OCI-LY7 (cell line): ENCODE results near the gene MIEF2. TPM values are rescaled to one million over a fixed set of nuclear protein-coding genes. Genes with fewer than 3 reads are reported as not detected.

Experiments used
- BruUV-seq: library from RNA; stranded (reverse); fragments of 400-500 nt; replicated peaks from 2 replicates; lab custom pipeline; 2021; lab: Mats Ljungman, UMichigan
- CTCF ChIA-PET: fragments of 300-600 bp; sonication (Branson Sonifier 250); formaldehyde crosslinking; loops from one replicate; lab custom pipeline; 2022; ENCODE audit warnings: antibody characterized with exemption; ENCODE audit not compliant: unreplicated experiment; lab: Charles Lee
- POLR2A ChIA-PET: fragments of 300-600 bp; sonication (Branson Sonifier 250); formaldehyde crosslinking; loops from one replicate; lab custom pipeline; 2022; ENCODE audit warnings: antibody characterized with exemption; lab: Charles Lee
- DNase-seq: peaks from one replicate; pipeline ENCODE4 v3.0.0-alpha.2; 2015; ENCODE audit warnings: low spot score
- H2AFZ ChIP-seq: fragments of 200-600 bp; sonication (generic), shearing (Covaris generic); 2 replicates; pipeline ENCODE4 v1.6.1; 2014; ENCODE audit warnings: mild to moderate bottlenecking, antibody characterized with exemption, low read length, moderate library complexity
- H3K27ac ChIP-seq: fragments of 200-600 bp; sonication (generic); 2 replicates; pipeline ENCODE4 v1.5.1; 2014; ENCODE audit warnings: mixed run types, low read depth, mild to moderate bottlenecking, moderate library complexity, low read length, inconsistent platforms; ENCODE audit not compliant: poor library complexity, severe bottlenecking
- H3K36me3 ChIP-seq: fragments of 200-600 bp; sonication (generic); 2 replicates; pipeline ENCODE4 v1.6.1; 2014; ENCODE audit warnings: mild to moderate bottlenecking, antibody characterized with exemption, low read length, moderate library complexity, mixed read lengths; ENCODE audit not compliant: insufficient read depth
- H3K4me1 ChIP-seq: fragments of 200-600 bp; sonication (generic); 2 replicates; pipeline ENCODE4 v1.5.1; 2014; ENCODE audit warnings: mild to moderate bottlenecking, low read length; ENCODE audit not compliant: insufficient read depth, poor library complexity, severe bottlenecking
- H3K4me2 ChIP-seq: fragments of 200-600 bp; sonication (generic); 2 replicates; pipeline ENCODE4 v1.6.1; 2014; ENCODE audit warnings: mild to moderate bottlenecking, low read length
- H3K4me3 ChIP-seq: fragments of 200-600 bp; sonication (generic); 2 replicates; pipeline ENCODE4 v1.5.1; 2014; ENCODE audit warnings: mild to moderate bottlenecking, low read depth, low read length; ENCODE audit not compliant: poor library complexity, severe bottlenecking
- H3K79me2 ChIP-seq: fragments of 200-600 bp; sonication (generic); 2 replicates; pipeline ENCODE4 v1.6.1; 2016; ENCODE audit warnings: low read depth, mild to moderate bottlenecking, low read length, moderate library complexity, mixed read lengths; ENCODE audit not compliant: insufficient read depth
- H3K9me2 ChIP-seq: fragments of 200-600 bp; sonication (generic); 2 replicates; pipeline ENCODE4 v1.6.1; 2016; ENCODE audit warnings: mild to moderate bottlenecking, low read length, mixed read lengths; ENCODE audit not compliant: insufficient read depth
- H3K9me3 ChIP-seq: fragments of 200-600 bp; sonication (generic); 2 replicates; pipeline ENCODE4 v1.6.1; 2014; ENCODE audit warnings: mild to moderate bottlenecking, mixed run types, low read length, mixed read lengths
- H4K20me1 ChIP-seq: fragments of 200-600 bp; sonication (generic); 2 replicates; pipeline ENCODE4 v1.6.1; 2014; ENCODE audit warnings: mild to moderate bottlenecking, antibody characterized with exemption, low read length, moderate library complexity, mixed read lengths; ENCODE audit not compliant: insufficient read depth
- EZH2phosphoT487 ChIP-seq: fragments of 200-600 bp; sonication (generic); IDR thresholded peaks from 2 replicates; pipeline ENCODE4 v1.6.1; 2018; ENCODE audit warnings: low read depth, borderline replicate concordance, mild to moderate bottlenecking, mixed run types, antibody characterized with exemption, low read length, moderate library complexity, mixed read lengths
- intact Hi-C: fragments of 100-400 bp; cut with micrococcal nuclease; formaldehyde crosslinking; loops from one replicate; pipeline ENCODE4 v1.10.0; 2022; ENCODE audit not compliant: unreplicated experiment
- total RNA-seq, 2 experiments: library from RNA; depleted of rRNA in 1 of 2; stranded (reverse); fragments of >200 nt in 1 of 2; shearing (Covaris generic) in 1 of 2; gene quantifications; 2 replicates each; pipeline ENCODE4 v1.2.3, GENCODE V29; 2014 to 2022
- TF ChIP-seq, protein P1 (sequence below): fragments of 200-600 bp; sonication (generic); conservative IDR thresholded peaks from 2 replicates; pipeline ENCODE4 v1.5.1; 2014; ENCODE audit warnings: mild to moderate bottlenecking, antibody characterized with exemption, low read length, moderate library complexity, mixed read lengths

MIEF2 gene
- total RNA-seq, 2 experiments from 2014 or later = 7.9 to 11.8 TPM

DNA sequence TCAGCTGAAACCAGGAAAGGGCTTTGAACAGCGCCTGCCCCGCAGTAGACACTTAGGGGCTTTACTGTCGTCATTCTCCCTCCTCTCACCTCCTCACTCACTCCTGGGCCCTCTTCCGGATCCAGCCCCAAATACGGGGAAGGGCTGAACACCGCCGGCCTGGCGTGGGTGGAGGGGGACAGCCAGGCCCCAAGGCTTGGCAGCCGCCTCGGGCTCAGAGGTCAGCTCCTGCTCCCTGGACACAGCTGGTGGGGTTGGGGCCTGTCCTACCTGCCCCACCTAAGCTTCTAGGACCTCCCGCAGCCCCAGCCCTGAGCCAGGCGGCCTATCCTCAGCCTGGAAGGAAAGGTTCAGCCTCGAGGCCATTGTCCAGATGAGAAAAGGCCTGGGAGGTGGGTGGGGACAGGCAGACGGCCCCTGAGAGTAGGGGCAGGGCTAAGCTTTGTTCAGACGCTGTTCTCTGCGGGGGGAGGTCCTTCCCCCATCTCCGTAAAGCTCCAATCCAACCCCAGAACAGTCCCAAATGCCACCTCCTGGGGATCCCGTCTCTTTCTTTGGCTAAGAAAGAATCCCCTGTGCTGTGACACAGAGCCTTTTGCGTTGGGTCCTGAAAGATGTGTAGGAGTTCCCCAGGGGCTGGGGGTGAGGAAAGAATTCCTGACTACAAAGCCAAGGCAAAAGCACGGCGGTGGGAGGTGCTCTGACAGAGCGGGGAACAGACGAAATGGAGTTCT is 35.9 kb upstream of the MIEF2 start:
- H3K4me1 ChIP-seq = peaks cover 15% of the 10 kb centered on the region
- no TSS peak for BruUV-seq
- H3K27ac ChIP-seq = no peak overlapping the region
- peak overlapping the region; percentile 88 for H2AFZ ChIP-seq
- no peaks in the 10 kb centered on the region for H3K9me2 ChIP-seq
- H3K4me3 ChIP-seq = peak overlapping the region; percentile 56
- no peaks in the 10 kb centered on the region for H4K20me1 ChIP-seq
- ChIA-PET POLR2A (interaction anchor here (0.6 to 0.7 kb wide), 2 partner anchors 35 to 50 kb away, joined by 3 read pairs; no protein-coding TSS in a partner anchor), CTCF (no interaction called here)
- TF ChIP-seq, protein P1, sequence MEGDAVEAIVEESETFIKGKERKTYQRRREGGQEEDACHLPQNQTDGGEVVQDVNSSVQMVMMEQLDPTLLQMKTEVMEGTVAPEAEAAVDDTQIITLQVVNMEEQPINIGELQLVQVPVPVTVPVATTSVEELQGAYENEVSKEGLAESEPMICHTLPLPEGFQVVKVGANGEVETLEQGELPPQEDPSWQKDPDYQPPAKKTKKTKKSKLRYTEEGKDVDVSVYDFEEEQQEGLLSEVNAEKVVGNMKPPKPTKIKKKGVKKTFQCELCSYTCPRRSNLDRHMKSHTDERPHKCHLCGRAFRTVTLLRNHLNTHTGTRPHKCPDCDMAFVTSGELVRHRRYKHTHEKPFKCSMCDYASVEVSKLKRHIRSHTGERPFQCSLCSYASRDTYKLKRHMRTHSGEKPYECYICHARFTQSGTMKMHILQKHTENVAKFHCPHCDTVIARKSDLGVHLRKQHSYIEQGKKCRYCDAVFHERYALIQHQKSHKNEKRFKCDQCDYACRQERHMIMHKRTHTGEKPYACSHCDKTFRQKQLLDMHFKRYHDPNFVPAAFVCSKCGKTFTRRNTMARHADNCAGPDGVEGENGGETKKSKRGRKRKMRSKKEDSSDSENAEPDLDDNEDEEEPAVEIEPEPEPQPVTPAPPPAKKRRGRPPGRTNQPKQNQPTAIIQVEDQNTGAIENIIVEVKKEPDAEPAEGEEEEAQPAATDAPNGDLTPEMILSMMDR = no peak
- TF ChIP-seq EZH2phosphoT487 = no peak
- peak overlapping the region; percentile 73 for H3K4me2 ChIP-seq
- H3K9me3 ChIP-seq = no peaks in the 10 kb centered on the region
- intact Hi-C loops = no loop called here
- no peaks in the 10 kb centered on the region for H3K79me2 ChIP-seq
- no peak for DNase-seq
- H3K36me3 ChIP-seq = no peaks in the 10 kb centered on the region

DNA sequence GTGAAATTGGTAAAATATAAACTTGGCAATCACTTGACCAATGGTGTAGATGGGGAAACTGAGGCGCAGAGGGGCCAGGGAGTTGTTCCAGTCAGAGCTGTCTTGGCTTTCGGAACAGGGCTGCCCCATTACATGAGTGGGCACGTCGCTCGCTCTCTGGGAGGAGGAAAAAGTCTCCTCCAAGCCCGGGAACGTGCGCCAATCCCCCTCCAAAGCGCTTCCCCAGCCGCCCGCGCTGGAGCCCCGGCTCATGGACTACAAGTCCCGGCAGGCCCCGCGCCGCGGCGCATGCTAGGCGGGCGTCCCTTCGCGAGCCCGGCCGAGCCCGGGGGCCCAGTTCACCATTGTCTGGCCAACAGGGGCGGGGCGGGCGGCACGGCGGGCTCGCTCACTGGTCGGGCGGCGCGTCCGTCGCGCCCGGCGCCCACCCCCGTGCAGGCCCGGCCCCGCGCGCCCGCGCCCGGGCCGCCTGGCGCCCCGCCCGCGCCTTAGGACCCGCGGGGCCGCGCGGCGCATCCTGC is 35.3 kb upstream of the MIEF2 start, which contains the start of gene LLGL1:
LLGL1 (plus strand) TSS at position 515 of the 521 bp plus-strand sequence. CDS start 48 bp downstream, outside the sequence.
- BruUV-seq = no TSS peak
- H2AFZ ChIP-seq = peak within 1 kb of the TSS; percentile 88
- H3K9me3 ChIP-seq = no peaks in the 10 kb centered on the region
- no peaks in the 10 kb centered on the region for H3K79me2 ChIP-seq
- H3K9me2 ChIP-seq = no peaks in the 10 kb centered on the region
- peaks cover 15% of the 10 kb centered on the region for H3K4me1 ChIP-seq
- ChIA-PET POLR2A (interaction anchor here (0.6 to 0.7 kb wide), 2 partner anchors 34 to 51 kb away, joined by 3 read pairs; no protein-coding TSS in a partner anchor), CTCF (no interaction called here)
- no peak within 1 kb of the TSS for H3K27ac ChIP-seq
- TF ChIP-seq, protein P1 = no peak
- no peak for TF ChIP-seq EZH2phosphoT487
- H3K36me3 ChIP-seq = no peaks in the 10 kb centered on the region
- no peaks in the 10 kb centered on the region for H4K20me1 ChIP-seq
- peak within 1 kb of the TSS; percentile 81 for H3K4me2 ChIP-seq
- intact Hi-C loops = no loop called here
- DNase-seq = peak; percentile 97
- peak within 1 kb of the TSS; percentile 71 for H3K4me3 ChIP-seq
